K562 (cell line): ENCODE measurements around the gene ARSD.

Source experiments
- EP300 ChIP-seq: IDR thresholded peaks from 2 replicates; pipeline ENCODE4 v1.6.1; 2012; ENCODE audit warnings: low read length, improper control_type of control experiment
- ETV6 ChIP-seq, 3 experiments: fragments of 150-350 bp in 1 of 3; sonication (generic) in 1 of 3; formaldehyde crosslinking in 1 of 3; IDR thresholded peaks; 2 replicates each; pipeline versions ENCODE4 v1.6.1 to v1.8.0; 2014 to 2022; ENCODE audit warnings: borderline replicate concordance in 2 of 3, low read depth in 2 of 3, antibody characterized with exemption in 1 of 3, low read length in 1 of 3, mild to moderate bottlenecking in 1 of 3, missing genetic modification reagents in 1 of 3
- GATAD2B ChIP-seq: fragments of 450-650 bp; IDR thresholded peaks from 2 replicates; pipeline ENCODE4 v1.6.1; 2017; ENCODE audit warnings: mild to moderate bottlenecking, borderline replicate concordance
- HMG20B ChIP-seq: fragments of 250-450 bp; sonication (Bioruptor Pico); IDR thresholded peaks from 2 replicates; pipeline ENCODE4 v1.5.0; 2021; ENCODE audit warnings: mild to moderate bottlenecking
- NR2C2 ChIP-seq, 2 experiments: fragments of 200-800 bp in 1 of 2; sonication (Bioruptor generic) in 1 of 2; sonication (generic) in 1 of 2; formaldehyde crosslinking in 1 of 2; IDR thresholded peaks; 2 replicates each; pipeline versions ENCODE4 v1.6.1 to v1.8.0; 2016 to 2022; ENCODE audit warnings: mild to moderate bottlenecking in 1 of 2, missing compliant biosample characterization in 1 of 2, missing genetic modification characterization in 1 of 2, missing genetic modification reagents in 1 of 2
- POLR2A ChIP-seq: fragments of 450-650 bp; conservative IDR thresholded peaks from 2 replicates; pipeline ENCODE4 v1.6.1; 2016
- SIN3A ChIP-seq, 2 experiments: fragments of 150-350 bp in 1 of 2; IDR thresholded peaks; 2 replicates each; pipeline ENCODE4 v1.6.1; 2011 to 2016; ENCODE audit warnings: borderline replicate concordance in 2 of 2, low read depth in 2 of 2, low read length in 2 of 2, mild to moderate bottlenecking in 2 of 2, moderate library complexity in 2 of 2; ENCODE audit not compliant: control insufficient read depth in 1 of 2
- THAP7 ChIP-seq: fragments of 250-450 bp; sonication (Bioruptor Pico); IDR thresholded peaks from 2 replicates; pipeline ENCODE4 v1.5.0; 2021
- YBX1 ChIP-seq: fragments of 450-650 bp; IDR thresholded peaks from 2 replicates; pipeline ENCODE4 v1.7.1; 2016; ENCODE audit warnings: mild to moderate bottlenecking
- ZC3H8 ChIP-seq: fragments of 450-650 bp; IDR thresholded peaks from 2 replicates; pipeline ENCODE4 v1.6.1; 2017
- ZNF175 ChIP-seq: fragments of 200-800 bp; sonication (Bioruptor generic); IDR thresholded peaks from 2 replicates; pipeline ENCODE4 v1.6.1; 2016; ENCODE audit warnings: low read depth, mild to moderate bottlenecking, missing genetic modification characterization, missing compliant biosample characterization
- TF ChIP-seq, protein P1 (sequence below), 3 experiments: IDR thresholded peaks in 2 of 3; conservative IDR thresholded peaks in 1 of 3; 2 replicates each; pipeline ENCODE4 v1.5.1; 2011 to 2012; ENCODE audit warnings: low read length in 3 of 3, mild to moderate bottlenecking in 3 of 3, control low read depth in 2 of 3, improper control_type of control experiment in 1 of 3, inconsistent platforms in 1 of 3, low read depth in 1 of 3, mixed read lengths in 1 of 3, moderate library complexity in 1 of 3; ENCODE audit not compliant: insufficient read depth in 2 of 3

DNA sequence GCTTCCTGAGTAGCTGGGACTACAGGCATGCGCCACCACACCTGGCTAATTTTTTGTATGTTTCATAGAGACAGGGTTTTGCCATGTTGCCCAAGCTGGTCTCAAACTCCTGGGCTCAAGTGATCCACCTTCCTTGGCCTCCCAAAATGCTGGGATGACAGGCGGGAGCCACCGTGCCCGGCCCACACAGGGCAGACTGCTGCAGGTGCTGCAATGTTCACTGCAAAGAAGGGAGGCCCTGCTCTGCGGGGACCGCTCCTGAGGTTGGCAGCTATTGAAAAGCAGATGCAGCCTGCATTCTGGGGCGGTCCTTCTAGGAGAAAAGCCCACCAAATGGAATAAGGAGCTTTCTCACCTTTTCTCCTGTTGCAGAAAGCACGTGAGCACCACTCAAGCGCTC lies 5.0 kb downstream of the ARSD start:
- TF ChIP-seq NR2C2 (CRISPR knock-in tag; IDR thresholded peaks at IDR 0.05): no peak
- TF ChIP-seq NR2C2 (tag; IDR thresholded peaks at IDR 0.05): no peak
- TF ChIP-seq, protein P1, sequence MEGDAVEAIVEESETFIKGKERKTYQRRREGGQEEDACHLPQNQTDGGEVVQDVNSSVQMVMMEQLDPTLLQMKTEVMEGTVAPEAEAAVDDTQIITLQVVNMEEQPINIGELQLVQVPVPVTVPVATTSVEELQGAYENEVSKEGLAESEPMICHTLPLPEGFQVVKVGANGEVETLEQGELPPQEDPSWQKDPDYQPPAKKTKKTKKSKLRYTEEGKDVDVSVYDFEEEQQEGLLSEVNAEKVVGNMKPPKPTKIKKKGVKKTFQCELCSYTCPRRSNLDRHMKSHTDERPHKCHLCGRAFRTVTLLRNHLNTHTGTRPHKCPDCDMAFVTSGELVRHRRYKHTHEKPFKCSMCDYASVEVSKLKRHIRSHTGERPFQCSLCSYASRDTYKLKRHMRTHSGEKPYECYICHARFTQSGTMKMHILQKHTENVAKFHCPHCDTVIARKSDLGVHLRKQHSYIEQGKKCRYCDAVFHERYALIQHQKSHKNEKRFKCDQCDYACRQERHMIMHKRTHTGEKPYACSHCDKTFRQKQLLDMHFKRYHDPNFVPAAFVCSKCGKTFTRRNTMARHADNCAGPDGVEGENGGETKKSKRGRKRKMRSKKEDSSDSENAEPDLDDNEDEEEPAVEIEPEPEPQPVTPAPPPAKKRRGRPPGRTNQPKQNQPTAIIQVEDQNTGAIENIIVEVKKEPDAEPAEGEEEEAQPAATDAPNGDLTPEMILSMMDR (IDR thresholded peaks at IDR 0.05 in 2 of 3, conservative IDR thresholded peaks at IDR 0.05 in 1 of 3; ENCODE audit: insufficient read depth in 2 of 3, low read depth in 1 of 3, low read length in 3 of 3): no peak
- TF ChIP-seq POLR2A: no peak
- no peak for TF ChIP-seq YBX1
- no peak for TF ChIP-seq ETV6 (IDR thresholded peaks at IDR 0.05; ENCODE audit: borderline replicate concordance in 1 of 2, low read depth in 2 of 2, low read length in 1 of 2)
- TF ChIP-seq ETV6 (CRISPR knock-in tag; IDR thresholded peaks at IDR 0.05; ENCODE audit: borderline replicate concordance): no peak
- TF ChIP-seq ZC3H8: no peak
- TF ChIP-seq GATAD2B: no peak
- TF ChIP-seq SIN3A (IDR thresholded peaks at IDR 0.05; ENCODE audit: borderline replicate concordance in 2 of 2, control insufficient read depth in 1 of 2, low read depth in 2 of 2, low read length in 2 of 2): no peak
- TF ChIP-seq ZNF175 (CRISPR knock-in tag): no peak
- no peak for TF ChIP-seq EP300
- no peak for TF ChIP-seq HMG20B (CRISPR knock-in tag)
- TF ChIP-seq THAP7: no peak
